SU-DHL-6 (cell line): Measurements from ENCODE around the gene TANC1.

Source experiments
- EZH2phosphoT487 ChIP-seq: fragments of 200-600 bp; sonication (generic), shearing (Covaris generic); conservative IDR thresholded peaks from 2 replicates; pipeline ENCODE4 v1.6.1; 2018; ENCODE audit warnings: mild to moderate bottlenecking, antibody characterized with exemption, low read length, moderate library complexity, mixed read lengths
- TF ChIP-seq, protein P1 (sequence below): fragments of 200-600 bp; sonication (generic); IDR thresholded peaks from one replicate; pipeline ENCODE4 v1.5.1; 2017; ENCODE audit warnings: antibody characterized with exemption, mild to moderate bottlenecking, low read length, moderate library complexity; ENCODE audit not compliant: insufficient read depth, poor library complexity, severe bottlenecking

DNA sequence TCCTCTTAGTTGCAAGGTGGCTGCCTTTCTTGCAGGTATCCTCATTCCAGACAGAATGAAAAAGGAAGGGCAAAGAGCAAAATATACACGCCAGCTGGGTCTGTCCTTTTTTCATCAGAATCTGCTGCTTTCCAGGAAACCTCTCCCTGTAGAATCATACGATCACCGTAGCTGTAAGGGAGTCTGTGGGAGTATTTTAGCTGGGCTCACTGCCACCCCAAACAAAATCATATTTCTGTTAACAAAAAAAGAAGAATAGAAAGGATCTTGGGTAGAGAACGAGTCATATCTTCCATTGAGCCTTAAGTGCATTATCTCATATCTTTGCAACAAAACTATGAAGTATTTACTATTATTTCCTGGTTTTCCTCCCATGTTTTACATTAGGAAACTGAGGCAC is 15.0 kb upstream of the TANC1 start:
- TF ChIP-seq, protein P1, sequence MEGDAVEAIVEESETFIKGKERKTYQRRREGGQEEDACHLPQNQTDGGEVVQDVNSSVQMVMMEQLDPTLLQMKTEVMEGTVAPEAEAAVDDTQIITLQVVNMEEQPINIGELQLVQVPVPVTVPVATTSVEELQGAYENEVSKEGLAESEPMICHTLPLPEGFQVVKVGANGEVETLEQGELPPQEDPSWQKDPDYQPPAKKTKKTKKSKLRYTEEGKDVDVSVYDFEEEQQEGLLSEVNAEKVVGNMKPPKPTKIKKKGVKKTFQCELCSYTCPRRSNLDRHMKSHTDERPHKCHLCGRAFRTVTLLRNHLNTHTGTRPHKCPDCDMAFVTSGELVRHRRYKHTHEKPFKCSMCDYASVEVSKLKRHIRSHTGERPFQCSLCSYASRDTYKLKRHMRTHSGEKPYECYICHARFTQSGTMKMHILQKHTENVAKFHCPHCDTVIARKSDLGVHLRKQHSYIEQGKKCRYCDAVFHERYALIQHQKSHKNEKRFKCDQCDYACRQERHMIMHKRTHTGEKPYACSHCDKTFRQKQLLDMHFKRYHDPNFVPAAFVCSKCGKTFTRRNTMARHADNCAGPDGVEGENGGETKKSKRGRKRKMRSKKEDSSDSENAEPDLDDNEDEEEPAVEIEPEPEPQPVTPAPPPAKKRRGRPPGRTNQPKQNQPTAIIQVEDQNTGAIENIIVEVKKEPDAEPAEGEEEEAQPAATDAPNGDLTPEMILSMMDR = no peak
- TF ChIP-seq EZH2phosphoT487 = no peak
